Stimulated activated CD8-positive, alpha-beta memory T cell treated with anti-CD3 and anti-CD28 coated beads, Interleukin-4, amount 100 ng/mL, for 4 hours (primary cell): ENCODE measurements around the gene HNRNPA1.
"Not testable (repeated sequence)": the region's sequence is repeated elsewhere in the genome, so short reads cannot be mapped to it uniquely, and the experiment has no call there.

Experiments used
- DNase-seq, 2 donors: peaks; one replicate each; pipeline ENCODE4 v3.0.0-alpha.2; 2020; ENCODE audit warnings: low read depth in 2 of 2, low spot score in 1 of 2

The HNRNPA1 gene

GRCh38 chr12:54296393-54297099, 16.0 kb downstream of the HNRNPA1 start:
- no peak for DNase-seq

DNA sequence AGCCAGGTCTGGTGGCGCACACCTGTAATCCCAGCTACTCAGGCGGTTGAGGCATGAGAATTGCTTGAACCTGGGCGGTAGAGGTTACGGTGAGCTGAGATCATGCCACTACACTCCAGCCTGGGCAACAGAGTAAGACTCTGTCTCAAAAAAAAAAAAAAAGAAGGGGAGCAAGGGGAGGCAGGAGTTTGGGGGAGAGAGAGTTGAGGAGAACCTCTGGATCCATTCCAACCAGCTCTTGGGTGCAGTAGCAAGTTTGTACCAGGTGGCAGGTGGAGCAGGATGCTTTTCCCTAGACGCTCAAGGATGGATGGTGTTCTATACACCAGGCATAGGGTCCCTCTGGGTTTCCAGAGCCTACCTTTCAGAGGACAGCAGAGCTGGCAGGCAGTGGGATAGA, 18.4 kb downstream of the HNRNPA1 start:
- no peak for DNase-seq

- no peak for DNase-seq
Observed at GRCh38 chr12:54299515-54300224, 19.1 kb downstream of the HNRNPA1 start.

DNA sequence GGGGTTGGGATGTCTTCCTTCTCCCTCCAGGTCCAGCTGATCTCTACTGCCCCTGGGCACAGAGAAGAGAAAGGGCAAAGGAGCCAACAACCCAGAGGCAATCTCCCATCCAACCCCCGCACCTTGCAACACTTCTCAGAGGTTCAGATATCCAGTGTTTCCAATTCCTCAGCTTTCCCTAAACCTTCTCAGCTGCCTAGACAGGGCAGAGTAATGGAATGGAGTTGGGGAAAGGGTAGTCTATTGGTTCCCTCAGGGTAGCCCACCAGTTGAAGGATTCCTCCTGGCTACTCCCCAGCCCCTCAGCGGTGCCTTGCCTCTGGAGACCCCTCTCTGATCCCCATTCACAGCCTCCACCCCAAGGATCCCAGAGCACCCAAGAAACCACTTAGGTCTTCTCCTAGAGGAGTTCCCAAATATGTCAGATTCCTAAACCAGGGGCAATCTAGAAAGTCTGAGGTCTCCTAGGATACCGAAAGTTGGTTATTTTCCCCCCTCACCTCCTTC, 19.8 kb downstream of the HNRNPA1 start:
- DNase-seq = no peak

DNA sequence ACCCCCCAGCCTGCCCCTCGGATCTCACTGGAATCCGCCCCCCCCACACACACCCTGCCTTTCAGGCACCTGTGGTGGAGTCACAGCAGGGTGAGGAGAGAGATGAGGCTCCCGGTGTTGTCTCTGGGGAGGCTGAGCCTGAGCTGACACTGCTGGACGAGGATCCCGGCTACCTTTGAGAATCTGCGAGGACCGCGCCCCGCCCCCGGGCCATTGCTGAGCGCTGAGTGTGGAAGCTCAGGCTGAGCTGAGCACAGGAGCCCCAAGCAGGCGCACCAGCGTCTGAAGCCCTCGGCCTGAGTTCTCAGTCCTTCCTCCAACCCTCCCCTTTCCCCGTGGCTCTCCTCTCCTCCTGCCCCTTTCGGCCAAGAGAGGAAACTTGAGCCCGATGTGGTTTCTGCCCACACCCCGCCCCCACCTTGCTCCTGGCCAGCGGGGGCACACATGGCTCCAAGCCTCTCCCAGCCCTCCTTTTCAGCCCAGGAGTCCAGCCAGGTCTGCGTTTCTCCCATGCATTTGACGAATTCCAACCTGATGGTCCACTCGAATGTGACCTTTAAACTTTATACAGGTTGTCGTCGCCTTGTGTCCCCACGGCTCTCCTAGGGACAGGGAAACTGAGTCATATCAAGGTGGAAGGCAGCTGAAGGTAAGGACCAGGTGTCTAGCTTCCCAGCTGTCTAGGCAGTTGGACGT, 20.4 kb downstream of the HNRNPA1 start, which contains the start of gene NFE2:
TSS of gene NFE2 (minus strand) at position 284 of the 696 bp plus-strand sequence. CDS start 5,767 bp downstream, outside the sequence.
- DNase-seq = no peak

DNA sequence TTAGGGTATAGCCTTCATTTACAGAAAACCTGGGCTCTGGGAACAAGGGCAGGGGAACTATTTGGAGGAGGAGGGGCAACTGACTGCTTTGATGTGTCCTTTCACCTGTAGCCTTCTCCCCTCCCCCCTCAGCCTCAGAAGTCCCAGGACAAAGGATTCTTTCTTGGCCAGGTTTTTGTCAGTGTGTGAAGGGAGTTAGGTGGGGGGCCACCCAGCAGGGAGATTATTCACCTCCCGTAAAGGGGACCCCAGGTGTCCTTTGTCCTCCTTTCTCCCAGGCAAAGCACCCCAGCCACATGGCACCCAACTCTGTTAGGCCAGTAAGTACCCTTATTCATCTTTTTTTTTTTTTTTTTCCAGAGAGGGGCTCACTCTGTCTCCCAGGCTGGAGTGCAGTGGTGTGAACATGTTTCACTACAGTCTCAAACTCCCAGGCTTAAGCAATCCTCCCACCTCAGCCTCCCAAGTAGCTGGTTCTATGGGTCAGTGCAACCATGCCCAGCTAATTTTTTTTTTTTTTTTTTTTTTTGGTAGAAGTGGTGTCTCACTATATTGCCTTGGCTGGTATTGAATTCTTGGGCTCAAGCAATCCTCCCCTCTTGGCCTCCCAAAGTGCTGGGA, 21.0 kb downstream of the HNRNPA1 start:
- no peak for DNase-seq

GRCh38 chr12:54303640-54304039, 23.1 kb downstream of the HNRNPA1 start:
- no peak for DNase-seq

- DNase-seq = peak in 1 of 2 donors; percentile 12
Observed at GRCh38 chr12:54304187-54304810, 23.8 kb downstream of the HNRNPA1 start.

GRCh38 chr12:54306925-54307741, 26.6 kb downstream of the HNRNPA1 start:
- no peak for DNase-seq

DNA sequence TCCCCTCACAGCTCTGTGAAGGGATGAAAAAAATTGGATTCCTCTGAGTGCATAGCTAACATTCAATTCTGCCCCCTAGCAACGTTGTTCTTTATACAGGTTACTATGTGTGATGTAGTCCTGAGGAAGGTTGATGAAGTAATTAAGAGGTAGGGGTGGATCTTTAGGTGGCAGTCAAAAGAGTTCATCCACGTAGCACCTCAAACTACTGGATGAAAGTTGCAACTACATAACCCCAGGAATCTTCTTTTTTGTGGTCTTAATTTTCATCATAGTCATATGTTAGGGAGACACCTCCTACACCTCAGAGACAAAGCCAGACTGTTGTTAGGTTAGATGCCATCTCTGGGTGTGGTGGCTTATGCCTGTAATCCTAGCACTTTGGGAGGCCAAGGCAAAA, 30.5 kb downstream of the HNRNPA1 start:
- no peak for DNase-seq

DNA sequence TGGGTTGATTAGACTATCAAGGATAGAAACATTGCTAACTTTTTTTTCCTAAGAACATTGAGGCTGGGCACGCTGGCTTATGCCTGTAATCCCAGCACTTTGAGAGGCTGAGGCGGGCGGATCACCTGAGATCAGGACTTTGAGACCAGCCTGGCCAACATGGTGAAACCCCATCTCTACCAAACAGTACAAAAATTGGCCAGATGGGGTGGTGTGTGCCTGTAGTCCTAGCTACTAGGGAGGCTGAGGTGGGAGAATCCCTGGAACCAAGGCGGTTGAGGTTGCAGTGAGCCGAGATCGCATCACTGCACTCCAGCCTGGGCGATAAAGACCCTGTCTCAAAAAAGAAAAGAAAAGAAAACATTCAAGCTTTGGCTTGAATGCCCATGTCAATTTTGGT, 31.8 kb downstream of the HNRNPA1 start:
- not testable (repeated sequence) for DNase-seq

GRCh38 chr12:54321363-54321762, 40.8 kb downstream of the HNRNPA1 start:
- DNase-seq = no peak

GRCh38 chr12:54324617-54325441, 44.3 kb downstream of the HNRNPA1 start, which contains the start of gene COPZ1:
COPZ1 (plus strand) TSS chr12:54325131; CDS start chr12:54325164, 33 bp downstream.
- DNase-seq = peak; percentile 80 to 89

GRCh38 chr12:54325442-54326109, 45.0 kb downstream of the HNRNPA1 start:
- not testable (repeated sequence) for DNase-seq

DNA sequence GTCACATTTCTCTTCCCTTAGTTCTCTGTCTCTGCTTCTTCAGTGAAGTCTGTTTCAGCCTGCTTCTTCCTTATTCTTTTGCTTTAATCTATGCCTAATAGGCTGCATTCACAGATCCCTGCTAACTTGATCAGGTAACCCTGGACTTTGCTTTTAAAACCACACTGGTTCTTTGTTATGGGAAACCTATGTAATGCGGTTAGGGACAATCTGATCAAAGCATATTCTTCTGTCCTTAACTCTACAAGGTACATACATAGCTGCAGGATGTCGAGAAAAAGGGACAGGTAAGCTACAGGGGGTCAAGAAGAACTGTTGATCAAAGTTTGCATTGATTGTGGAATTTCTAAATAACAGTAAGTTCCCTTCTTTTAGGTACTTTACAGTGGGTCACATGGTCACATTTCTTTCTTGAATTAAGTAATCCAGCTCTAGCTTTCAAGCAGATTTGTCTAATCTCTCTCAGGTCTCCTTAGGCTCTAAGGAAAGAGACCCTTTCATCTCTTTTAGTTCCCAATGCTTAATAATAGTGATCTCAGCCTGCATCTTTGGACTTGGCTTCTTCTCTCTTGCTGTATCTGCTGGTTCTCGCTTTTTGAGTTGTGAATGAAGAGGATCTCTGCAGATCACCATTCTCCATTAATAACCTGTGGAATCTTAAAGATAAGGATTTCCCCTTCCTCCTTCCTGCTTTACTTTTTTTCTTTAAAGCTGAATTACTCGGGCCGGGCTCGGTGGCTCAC, 48.2 kb downstream of the HNRNPA1 start:
- no peak for DNase-seq

DNA sequence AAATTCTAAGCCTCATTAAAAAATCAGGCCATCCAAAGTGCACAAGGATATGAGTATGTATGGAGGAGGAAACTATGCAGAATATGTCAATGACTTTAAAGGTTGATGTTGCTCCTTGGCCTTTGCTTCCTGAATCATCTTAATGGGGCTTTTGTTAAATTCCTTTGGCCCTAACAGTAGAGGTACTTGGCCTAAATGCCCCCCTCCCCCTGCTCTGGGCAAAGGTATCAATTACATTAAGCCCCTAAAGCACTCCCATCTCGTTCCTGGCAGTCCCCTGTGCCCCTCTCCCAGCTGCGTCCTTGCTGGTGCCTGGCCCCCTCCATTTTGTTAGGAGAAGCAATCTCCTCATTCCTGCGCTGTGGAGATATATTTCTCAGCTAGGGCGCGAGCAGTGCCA, 49.2 kb downstream of the HNRNPA1 start:
- DNase-seq = no peak

DNA sequence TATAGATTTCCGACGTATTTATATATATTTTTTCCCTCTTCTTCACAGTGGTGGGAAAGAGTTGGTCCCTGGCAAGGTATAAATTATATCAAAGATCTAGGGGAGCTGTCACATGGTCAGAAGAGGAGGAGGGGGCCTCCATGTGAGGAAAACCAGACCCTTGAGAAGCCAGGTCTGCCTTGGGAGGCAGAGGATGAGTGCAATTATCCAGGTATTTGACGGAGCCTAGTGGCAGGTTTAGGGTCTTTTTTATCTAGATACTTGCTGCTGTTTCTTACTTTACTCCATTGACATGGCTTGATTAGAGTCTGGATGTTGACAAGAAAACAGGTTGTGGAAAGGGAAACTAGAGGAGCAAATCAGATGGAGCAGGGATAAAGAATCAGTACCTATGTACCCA, 49.9 kb downstream of the HNRNPA1 start:
- no peak for DNase-seq

DNA sequence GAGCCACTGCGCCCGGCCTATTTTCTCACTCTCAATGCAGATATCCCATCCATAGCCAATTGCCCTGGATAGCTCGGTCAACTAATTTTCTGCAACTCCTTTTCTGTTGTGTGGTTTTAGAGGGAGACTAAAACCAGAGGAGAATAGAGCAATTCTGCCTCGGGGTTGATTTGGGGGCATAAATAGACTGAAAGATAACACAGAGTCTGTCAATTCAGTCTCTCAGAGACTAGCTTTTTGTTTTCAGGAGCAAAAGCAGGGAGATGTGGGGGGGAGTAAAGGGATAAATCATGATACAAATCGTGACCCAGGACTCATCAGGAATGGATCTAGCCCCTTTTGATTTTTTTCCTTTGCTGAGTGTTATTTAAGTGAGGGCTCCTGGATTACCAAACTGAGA, 50.9 kb downstream of the HNRNPA1 start:
- DNase-seq = no peak
